ENCODE measurements around the gene ELL2.

ELL2 gene

DNA sequence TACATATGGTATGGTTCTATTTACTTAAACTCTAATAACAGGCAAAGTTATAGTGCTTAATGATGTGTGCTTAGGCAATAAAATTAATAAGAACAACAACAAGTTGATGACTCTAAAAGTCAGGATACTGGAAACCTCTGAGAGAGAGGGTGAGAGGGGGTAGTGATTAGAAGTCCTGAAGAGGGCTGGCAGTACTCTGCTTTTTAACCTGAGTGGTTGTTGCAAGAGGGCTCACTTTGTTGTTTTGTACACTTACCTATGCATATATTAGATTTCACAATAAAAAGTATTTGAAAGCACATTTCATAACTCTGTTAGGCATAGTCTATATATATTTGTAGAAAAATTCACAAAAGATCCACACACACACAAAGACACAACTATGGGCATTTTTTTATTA lies 21.4 kb upstream of the ELL2 start:
- no peak for DNase-seq

DNA sequence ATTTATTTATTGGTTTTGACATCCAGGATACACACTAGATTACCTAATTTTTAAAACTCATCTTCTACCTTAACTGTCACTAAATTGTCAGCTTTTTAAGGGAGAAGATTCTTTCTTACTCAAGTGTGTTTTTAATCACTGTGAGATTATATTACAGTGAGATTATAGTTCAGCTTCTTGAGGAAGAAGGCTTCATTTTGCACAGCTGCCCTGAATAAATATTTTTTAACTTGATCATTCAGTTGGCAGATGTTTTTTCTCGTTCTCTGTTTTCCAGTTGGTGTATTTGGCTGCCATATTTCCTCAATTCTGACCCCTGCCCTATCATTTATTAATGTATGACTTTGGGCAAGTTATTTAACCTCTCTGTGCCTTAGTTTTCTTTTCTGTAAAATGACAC lies 15.0 kb upstream of the ELL2 start:
- DNase-seq, result no peak

DNA sequence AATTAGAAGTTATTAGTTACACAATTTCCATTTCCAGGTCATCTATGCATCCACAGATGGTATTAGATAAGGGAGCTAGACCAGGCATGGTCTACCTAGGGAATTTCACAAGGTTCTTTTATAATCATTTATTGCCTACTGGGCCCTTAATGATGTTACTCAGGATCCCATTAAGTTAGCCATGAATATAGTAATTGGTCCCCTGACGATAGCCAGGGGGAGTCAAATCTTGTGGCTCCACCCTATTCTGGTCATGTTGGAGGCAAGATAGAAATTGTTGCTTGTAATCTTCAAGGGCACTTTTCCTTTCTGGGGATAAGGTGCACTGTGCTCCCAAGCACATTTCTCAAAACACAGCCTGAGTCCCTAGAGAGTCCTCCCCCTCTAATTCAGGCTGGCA lies 14.1 kb upstream of the ELL2 start:
- no peak for DNase-seq

DNA sequence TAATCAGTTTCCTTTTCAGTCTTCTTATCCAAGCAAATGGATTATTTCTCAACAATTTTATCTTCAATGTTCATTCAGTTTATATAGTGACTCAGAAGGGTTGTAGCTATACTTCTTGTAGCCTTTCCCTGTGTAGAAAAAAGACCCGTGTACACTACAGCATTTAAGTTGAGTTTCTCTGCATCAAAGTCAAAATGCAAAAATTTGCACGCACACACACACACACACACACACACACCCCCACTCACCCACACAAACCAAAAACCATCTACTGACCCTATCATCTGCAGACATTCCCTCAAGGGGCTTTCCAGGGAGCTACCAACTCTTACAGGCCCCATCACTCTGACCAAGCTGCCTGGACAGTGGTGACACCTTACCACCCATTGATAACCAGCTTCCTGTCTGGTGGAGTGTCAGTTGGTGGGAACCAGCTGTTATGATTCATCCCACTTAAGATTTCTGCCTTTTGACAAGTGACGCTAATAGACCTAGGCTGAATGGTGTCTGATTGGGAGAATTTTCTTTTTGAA lies 12.2 kb upstream of the ELL2 start:
- DNase-seq, result no peak

DNA sequence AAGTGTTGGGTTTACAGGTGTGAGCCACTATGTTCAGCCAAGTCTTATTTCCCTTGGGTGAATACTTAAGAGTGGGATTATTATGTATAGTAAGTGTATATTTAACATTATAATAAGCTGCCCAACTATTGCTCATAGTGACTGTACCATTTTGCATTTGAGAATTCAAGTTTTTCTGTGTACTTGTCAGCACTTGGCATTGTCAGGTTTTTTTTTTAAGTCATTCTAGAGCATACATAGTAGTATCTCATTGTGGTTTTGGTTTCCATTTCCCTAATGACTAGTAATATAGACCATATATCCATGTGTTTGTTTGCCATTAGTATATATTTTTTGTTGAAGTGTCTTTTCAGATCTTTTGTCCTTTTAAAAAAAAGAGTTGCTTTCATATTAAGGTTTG lies 10.5 kb upstream of the ELL2 start:
- no peak for DNase-seq

DNA sequence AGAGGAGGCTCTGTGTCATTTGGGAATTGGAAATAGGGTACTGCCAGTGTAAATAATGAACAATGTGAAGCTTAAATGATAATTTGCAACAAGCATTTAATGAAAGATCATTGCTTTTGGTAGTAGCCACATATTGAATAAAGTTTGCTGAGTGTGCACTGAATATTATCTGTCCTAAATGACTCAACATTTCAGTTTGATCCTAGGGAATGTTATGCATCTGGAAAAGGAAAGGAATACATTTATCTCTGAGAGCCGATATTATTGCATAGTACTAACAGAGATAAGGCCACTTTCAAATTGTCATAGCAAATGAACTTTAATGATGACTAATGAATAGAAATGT lies 8.7 kb upstream of the ELL2 start:
- no peak for DNase-seq

DNA sequence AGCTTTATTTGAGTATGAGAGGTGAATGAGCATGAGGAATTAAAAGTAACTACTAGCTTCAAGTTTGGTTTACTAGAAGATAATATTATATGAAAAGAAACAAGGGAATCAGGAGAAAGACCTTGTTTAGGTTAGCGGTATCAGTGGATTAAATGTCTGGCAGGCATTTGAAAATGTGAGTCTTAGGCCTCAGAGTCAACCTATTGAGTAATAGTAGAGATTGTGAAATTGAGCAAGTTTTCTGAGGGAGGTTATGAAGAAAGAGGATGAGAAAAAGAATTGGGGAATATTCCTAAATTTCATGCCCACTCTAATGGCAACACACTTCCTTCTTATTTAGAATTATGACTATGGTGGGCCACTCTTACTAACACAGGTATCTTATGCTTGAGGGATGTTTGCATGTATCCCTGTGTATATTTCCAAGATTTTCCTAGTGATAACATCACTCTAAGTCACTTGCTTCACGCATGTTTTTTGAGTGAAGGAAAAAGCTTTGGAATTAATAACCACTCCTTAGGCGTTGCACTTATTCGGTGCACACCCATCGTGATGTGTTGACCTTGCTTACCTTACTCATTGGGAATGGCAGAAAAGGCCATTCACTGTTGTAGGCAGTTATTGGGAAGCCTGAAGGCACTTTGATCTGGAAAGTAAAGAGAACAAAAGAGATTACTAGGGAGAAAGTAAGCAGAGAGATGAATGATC lies 8.2 kb upstream of the ELL2 start:
- DNase-seq, result no peak

DNA sequence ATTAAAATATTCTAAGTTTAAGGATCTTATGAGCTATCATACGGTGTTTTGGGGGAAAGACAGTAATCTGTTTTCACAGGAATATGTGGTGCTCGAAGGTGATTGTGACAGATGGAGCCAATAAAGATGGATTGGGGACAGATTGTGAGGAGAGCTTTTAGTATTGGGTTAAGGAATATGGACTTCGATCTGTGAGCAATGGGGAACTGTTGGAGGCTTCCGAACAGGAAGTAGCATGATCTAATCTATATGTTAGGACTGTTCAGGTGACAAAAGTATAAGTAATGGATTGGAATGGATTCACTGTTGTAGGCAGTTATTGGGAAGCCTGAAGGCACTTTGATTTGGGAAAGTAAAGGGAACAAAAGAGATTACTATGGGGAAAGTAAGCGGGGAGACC lies 7.4 kb upstream of the ELL2 start:
- DNase-seq, result no peak

DNA sequence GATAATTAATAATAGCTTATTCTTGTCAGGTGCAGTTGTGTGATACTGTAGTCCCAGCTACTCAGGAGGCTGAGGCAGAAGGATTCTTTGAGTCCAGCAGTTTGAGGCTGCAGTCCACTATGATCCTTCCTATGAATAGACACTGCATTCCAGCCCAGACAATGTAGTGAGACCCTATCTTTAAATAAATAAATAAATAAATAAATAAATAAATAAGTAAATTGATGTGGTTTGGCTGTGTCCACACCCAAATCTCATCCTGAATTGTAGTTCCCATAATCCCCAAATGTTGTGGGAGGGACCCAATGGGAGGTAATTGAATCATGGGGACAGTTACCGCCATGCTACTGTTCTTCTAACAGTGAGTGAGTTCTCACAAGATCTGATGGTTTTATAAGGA lies 5.6 kb upstream of the ELL2 start:
- DNase-seq, result no peak

DNA sequence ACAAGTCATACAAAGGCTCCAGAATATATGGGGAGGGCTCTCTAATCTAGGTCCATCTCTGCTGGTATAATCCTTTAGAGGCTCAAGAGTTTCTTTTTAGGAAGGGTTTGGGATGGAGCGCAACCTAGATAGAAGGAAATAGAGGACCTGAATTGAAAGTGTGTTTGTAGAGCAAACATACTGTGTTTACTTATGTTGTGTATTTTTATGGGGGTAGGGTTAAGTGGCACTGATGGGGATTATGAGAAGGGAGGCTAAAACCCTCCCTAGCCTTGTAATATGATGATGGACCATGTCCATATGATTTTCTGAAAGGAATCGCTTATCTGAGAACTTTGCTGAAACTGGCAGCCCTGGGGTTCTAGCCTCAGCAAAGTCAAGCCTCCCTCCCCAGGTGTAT lies 4.4 kb upstream of the ELL2 start:
- no peak for DNase-seq

DNA sequence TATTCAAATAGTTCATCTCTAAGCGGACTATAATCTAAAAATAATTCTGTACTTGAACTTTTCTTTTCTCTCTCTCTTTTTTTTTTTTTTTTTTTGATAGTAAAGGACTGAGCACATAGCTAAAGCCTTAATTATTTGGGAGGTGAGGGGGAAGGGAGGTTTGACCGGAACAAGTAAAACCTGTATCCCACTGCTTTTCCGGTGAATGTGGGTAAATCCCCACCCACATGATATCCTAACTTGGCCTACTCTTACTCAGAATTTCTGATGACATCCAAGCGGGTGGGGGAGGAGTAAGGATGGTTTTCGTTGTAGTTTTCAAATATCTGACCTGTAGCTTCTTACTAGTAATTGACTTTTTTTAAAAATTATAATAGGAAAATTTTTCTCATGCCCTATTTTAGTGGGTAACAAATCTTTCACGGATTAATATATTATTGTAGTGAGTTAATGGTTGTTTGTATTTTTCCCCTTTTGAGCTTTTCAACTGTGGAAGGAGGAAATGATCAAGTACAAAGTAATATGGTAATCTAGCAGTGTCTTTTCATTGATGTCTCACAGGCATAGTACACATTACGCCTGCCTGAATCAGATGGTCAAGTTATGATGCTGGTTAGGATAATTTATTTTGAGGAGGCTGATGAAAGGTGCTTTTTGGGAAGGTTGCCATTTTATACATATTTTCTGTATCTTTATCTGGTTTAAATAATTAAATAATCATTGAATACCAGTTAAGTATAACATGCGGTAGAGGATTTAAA lies 2.2 kb upstream of the ELL2 start:
- no peak for DNase-seq

DNA sequence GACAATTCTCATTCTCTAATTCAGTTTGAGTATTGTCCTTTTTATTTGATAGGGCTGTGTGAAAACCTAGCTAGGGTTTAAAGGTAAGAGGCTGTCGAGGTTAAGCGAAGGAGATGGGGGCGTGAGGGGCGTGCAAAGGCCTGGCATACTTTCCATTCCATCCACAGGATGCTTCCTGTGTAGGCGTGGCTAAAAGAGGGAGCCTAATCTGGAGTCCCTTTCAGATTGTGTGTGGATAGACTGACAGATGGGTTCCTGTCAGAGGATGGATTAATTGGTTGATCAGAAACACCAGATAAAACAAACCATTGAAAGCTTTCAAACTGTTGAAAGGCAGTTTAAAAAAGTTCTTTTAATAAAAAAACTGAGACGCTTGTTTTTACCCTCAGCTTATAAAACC lies 1.1 kb upstream of the ELL2 start:
- no peak for DNase-seq

DNA sequence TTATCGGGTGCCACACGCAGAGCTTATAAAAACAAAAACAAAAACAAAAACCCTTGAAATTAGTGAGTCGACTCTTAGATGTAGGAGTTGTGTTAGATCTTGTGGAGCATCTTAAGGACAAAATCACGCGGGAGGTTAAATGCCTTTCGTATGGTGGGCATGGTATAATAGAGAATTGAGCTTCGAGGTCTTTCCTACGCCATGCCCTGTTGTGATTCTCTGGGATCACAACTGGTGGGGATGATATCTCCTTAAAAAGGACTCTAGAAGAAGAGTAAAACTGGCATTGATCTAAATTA lies 773 bp upstream of the ELL2 start:
- DNase-seq, result no peak

DNA sequence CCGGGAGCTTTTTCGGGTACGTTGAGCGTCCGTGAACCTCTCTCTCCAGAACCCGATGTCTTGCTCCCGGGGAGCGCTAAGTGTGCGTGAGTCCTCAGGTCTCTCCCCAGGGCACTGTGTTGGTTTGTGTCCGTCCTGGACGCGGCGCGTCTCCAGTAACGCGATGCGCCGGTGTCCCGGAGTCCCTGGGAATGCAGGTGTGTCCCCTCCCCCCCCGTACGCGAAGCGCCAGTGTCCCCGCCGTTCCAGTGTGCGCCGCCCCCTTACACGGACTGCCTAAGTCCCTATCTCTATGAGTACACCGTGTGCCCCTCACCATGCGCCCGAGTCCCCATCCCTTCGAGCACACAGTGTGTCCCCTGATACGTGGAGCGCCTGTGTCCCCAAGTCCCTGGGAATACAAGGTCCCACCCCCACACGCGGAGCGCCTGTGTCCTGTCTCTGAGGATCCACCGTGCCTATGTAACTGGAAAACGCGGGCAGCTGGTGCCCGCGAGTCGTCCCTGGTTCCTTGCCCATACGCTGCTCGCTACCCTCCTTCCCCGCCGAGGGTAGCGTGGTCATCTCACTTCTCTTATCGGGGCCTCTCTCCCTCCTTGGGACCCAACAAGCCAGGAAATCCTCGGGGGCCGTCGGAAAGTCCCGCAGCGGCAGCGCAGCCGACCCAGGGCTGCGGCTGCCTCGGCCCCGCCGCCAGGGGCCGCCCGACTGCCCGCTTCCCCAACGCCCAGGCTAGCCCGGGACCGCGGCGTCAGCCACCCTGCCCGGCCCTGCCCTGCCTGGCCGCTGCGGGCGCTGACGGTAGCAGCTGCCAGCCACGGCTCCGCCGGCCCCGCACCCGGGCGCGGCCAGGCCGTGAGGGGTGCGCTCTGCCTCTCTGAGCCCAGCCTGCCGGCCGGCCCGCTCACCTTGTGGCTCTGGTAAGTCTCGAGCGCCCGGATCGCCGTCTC lies 709 bp downstream of the ELL2 start:
- DNase-seq, result peak; percentile 65

DNA sequence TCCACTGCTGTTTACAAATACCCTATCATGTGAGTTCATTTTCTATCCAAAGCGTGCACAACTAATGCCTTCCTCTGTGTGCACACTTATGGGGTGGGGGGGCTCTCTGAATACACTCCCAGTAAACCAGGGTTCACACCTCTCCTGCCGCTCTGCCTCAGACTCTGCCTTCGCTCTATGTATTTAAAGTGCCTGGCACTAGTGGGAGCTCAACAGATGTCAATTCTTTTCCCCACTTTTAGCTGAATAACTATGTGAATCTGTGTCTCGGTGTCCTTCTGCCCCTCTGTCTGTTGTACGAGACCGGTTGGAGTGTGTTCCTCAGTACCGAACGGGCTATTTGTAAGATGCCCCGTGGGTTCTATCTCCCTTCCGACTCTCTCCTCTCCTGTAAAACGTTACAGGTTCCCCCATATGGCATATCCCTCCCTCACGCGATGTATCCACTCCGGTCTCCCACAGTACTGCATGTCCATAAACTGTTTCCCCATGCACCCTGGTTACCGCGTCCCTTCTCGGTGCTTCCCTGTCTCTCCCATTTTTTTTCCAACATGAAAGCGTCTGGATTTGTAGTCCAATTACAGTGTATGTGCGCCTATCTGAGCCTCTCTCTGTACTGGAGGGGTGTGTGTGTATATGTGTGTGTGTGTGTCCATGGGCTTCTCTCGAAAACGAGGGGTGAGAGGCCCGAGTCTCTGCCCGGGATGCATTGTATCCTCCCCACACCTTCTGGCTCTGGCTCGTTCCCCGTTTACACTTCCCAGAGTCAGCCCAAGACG lies 1.6 kb downstream of the ELL2 start:
- DNase-seq, result no peak

DNA sequence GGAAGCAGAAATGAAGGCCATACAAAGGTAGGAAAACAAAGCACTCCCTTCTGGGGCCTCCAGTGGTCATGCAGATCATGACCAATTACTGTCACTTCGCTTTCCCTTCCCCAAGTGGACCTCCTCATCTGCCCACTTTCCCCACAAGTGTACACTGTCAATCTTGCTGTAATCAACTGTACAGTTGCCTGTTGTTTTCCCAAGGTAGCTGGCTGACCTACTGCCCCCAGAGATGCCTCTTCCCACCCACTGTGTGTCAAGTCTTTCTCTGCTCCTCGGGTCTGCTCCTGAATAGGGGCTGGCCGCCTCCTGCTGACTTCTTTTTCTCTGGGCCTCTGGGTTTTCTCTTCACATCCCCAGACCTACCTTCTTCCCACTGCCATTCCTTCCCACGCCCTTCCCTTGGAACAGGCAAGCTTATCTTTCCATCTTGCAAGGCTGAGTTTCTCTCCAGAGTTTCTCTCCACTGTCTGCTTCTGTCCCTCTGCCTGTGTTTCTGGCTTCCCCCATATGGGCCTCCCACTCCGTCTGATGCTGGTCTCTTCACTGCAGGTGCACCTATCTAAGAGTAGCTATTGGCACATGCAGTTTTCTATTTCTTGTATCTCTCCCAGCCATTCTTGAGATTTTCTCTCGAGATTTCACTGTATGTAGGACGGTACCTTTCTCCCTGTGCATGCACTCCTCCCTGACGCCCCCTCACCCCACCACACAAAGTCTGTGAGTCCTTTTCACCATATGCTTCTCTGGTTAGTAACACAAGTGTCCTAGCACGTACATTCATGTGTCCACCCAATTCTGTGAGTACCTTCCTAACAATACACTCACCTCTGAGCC lies 2.4 kb downstream of the ELL2 start:
- DNase-seq, result no peak

DNA sequence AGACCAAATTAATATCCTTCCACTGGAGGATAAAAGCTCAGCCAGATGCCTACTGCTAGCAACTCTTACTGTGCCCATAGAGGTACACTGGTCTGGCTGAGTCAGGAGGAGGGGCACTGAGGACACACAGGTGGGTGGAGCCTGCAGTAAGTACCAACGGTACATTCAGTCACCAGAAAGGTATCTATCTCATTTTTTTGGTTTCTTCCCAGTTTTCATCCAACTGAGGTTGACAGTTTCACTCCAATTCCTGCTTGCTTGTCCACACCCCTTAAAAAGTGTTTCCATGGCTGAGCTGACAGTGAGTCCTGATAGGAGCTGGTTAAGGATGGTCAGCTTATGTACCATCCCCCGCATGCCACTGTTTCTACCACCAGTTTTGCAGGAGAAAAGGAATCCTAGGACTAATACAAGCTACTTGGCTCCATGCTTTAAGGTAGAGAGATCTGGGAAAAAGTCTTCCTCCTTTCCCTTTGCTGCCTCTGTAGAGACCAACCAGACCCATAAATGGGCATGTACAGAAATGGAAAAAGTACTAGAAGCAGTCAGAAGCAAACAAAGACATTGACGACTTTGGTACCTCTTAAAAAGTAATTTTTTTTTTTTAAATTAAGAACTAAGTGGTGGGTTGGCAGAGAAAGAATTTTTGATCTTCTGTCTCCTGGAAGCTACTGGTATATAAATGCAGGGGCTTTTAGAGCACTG lies 3.2 kb downstream of the ELL2 start:
- DNase-seq, result no peak

DNA sequence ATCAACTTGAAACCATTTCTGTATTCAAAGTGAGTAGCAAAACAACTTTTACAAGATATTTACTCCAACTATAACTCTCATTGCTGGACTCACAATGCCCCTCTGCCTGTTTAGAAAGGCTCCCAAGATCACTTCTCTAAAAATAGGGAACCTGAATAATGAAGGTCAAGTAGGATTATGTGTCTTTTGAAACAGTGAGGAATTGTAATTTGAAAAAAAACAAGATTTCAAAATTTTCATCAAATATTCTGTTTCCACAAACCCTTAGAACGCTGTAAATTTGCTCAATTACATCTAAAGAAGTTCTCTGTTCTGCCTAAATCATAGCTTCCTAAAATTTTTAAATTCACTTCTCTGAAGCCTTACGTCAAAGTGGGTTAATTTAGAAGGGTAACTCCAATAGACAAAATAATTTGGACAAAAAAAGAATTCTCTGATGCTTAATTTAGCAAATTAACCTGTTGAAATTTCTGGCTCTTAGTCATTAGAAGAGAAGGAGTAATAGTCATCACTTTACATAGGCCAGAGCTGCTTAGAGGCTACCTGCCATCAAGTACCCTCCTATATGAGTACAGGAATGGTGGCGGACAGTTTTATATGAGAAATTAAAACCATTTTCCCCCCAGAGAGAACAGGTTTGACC lies 4.0 kb downstream of the ELL2 start:
- no peak for DNase-seq

DNA sequence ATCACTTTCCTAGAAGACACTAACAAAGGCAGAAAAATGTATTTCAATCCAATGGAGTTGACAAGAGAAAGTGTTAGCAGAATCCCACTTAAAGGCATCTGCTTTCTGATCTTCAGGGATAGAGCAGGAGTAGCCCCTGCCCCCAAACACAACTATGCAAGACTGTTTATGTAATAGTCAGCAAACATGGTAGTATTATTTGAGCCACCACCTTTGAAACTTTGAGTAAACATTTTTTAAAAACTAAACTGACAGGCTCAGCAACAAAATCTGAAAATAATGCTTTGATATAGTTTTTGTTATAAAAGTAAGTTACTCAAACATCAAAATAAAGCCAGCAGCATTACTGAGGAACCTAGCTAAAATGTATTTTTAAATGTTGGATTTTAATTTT lies 4.8 kb downstream of the ELL2 start:
- DNase-seq, result no peak

DNA sequence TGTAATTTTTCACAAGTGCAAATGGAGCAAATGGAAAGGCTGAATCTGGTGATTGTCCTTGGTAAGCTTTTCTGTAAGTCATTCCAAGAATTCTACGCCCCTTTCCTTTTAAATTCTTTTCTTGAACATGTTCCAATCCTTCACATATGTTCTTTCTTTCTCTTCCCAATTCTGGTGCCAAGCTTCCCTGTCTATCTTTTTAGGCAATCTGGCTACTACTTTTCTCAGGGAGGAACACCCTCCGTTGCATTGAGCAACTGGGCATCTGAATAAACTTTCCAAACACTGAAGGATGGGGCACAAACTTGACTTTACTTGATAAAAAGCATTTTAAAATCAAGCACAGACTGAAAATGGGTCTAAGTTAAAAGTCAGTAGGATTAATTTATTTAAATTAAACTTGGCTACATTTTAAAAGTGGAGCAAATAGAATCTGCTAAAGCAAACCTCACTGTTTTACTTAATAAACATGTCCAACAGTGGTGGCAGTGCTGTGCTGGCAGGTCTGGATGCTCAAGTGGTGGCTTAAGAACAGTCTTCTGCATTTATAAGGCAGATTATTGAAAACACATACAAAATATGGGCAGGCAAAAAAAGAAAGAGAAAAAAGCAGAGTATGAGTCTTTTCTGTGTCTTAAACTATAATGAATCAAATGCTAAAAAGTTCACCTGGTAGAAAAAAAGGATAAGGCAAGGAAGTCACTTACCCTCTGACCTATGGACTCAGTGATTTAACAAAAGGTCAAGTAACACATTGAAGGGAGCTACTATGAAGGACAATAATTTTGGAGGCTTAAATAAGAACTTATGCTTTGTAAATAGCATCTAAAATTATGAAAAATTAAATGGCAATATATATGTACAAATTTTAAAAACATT lies 5.4 kb downstream of the ELL2 start:
- no peak for DNase-seq
